ENCODE results near the gene ALKBH7.

Gene ALKBH7

DNA sequence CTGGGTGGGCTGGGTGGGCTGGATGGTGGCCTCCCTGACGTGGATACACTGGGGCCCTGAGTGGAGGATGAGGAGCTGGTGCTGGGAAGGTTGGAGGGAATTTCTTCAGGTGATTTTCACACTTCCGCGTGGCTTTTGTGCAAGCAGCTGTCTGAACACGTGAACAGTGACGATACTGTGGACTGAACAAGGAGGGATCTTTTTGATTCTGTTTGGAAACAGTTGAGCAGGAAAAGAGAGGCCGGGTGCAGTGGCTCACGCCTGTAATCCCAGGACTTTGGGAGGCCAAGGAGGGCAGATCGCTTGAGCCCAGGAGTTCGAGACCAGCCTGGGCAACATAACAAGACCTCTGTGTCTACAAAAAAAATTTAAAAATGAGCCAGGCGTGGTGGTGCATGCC is 29.5 kb downstream of the ALKBH7 start:
- DNase-seq (ENCODE audit: extremely low spot score): no peak
- TF ChIP-seq ELF4 (IDR thresholded peaks at IDR 0.05) (no peak), HDGF (IDR thresholded peaks at IDR 0.05; ENCODE audit: borderline replicate concordance) (no peak), TARDBP (IDR thresholded peaks at IDR 0.05) (no peak), SUZ12 (IDR thresholded peaks at IDR 0.05) (no peak), BHLHE40 (IDR thresholded peaks at IDR 0.05; ENCODE audit: borderline replicate concordance) (no peak), SP1 (IDR thresholded peaks at IDR 0.05) (no peak), FOXK2 (IDR thresholded peaks at IDR 0.05) (no peak), NFRKB (IDR thresholded peaks at IDR 0.05) (no peak), CTBP1 (IDR thresholded peaks at IDR 0.05; ENCODE audit: borderline replicate concordance) (no peak), FOXM1 (IDR thresholded peaks at IDR 0.05; ENCODE audit: borderline replicate concordance) (no peak), ZNF384 (IDR thresholded peaks at IDR 0.05) (no peak)
- TF ChIP-seq, protein P1, sequence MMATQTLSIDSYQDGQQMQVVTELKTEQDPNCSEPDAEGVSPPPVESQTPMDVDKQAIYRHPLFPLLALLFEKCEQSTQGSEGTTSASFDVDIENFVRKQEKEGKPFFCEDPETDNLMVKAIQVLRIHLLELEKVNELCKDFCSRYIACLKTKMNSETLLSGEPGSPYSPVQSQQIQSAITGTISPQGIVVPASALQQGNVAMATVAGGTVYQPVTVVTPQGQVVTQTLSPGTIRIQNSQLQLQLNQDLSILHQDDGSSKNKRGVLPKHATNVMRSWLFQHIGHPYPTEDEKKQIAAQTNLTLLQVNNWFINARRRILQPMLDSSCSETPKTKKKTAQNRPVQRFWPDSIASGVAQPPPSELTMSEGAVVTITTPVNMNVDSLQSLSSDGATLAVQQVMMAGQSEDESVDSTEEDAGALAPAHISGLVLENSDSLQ (IDR thresholded peaks at IDR 0.05): no peak
- ChIA-PET POLR2A (interaction anchor here (2.3 kb wide), 1 partner anchor 9 kb away, joined by 8 read pairs; the partner anchor contains the start of gene GTF2F1), CTCF (no interaction called here)

DNA sequence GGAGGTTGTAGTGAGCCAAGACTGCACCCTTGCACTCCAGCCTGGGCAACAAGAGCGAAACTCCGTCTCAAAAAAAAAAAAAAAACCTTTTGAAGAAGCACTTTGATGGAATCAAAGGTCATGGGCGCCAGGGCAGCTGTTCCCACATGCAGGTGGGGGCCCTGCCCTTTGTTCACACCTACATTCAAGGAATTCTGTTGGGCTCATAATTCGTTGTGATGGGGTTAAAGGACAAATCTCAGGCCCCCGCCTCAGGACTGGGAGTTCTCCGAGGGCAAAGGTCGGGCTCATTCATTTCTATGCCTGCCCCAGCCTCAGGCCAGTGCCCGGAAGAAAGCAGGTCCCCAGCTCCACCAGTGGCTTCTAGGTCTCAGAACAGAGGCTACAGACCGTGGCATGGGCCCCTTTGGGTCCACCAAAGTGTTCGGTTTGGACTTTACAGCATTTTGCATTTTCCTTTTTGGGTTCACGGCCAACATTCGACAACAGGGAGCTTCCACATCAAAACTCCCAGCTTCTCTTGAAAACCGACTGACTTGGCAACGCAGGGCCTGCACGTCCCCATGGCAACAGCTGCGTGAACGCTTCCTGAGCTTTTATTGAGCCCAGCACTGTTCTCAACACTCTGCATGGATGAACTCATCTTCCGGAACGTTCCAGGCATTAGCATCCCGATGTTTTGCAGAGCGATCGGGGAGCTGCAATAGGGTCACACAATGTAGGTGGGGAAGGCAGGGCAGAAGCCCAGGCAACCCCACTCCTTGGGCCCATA is 30.4 kb downstream of the ALKBH7 start:
- CTCF ChIA-PET: no interaction called here
- DNase-seq (ENCODE audit: extremely low spot score): no peak
- no peak for TF ChIP-seq NFRKB (IDR thresholded peaks at IDR 0.05)
- TF ChIP-seq HDGF (IDR thresholded peaks at IDR 0.05; ENCODE audit: borderline replicate concordance): no peak
- TF ChIP-seq ARNT (IDR thresholded peaks at IDR 0.05): no peak
- no peak for TF ChIP-seq SUZ12 (IDR thresholded peaks at IDR 0.05)
- no peak for TF ChIP-seq ZNF384 (IDR thresholded peaks at IDR 0.05)
- TF ChIP-seq ELF4 (IDR thresholded peaks at IDR 0.05): no peak
- TF ChIP-seq LEF1 (IDR thresholded peaks at IDR 0.05; ENCODE audit: borderline replicate concordance): no peak
- no peak for TF ChIP-seq TARDBP (IDR thresholded peaks at IDR 0.05)
- no peak for TF ChIP-seq SP1 (IDR thresholded peaks at IDR 0.05)
- TF ChIP-seq FOXK2 (IDR thresholded peaks at IDR 0.05): no peak
- TF ChIP-seq, protein P1 (IDR thresholded peaks at IDR 0.05): no peak
- TF ChIP-seq FOXA1 (IDR thresholded peaks at IDR 0.05): no peak
- POLR2A ChIA-PET: interaction anchor here (1.2 to 2.3 kb wide), 3 partner anchors 10 to 31 kb away, joined by 4 to 8 read pairs (median 6); partner anchors contain the start of genes ALKBH7, GTF2F1 and KHSRP

DNA sequence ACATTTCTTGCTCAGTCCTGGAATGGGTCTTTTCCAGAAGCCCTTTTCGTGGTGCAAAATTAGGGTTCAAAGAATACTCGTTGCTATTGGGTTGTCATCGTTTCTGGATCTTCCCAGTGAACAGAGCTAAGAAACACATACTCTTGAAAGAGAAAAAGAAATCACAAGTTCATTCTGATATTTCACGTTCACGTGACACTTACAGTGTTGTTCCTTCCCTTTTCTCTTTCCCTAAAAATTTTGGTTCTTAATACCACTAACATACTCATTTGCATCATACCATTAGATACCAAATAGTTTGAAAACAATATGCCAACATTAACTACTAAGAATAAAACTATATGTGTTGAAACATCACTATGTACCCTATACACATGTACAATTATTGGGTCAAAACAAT is 33.8 kb downstream of the ALKBH7 start:
- TF ChIP-seq CTBP1 (IDR thresholded peaks at IDR 0.05; ENCODE audit: borderline replicate concordance) (no peak), TARDBP (IDR thresholded peaks at IDR 0.05) (no peak), FOXA1 (IDR thresholded peaks at IDR 0.05) (no peak), HDGF (IDR thresholded peaks at IDR 0.05; ENCODE audit: borderline replicate concordance) (no peak), SUZ12 (IDR thresholded peaks at IDR 0.05) (no peak), LEF1 (IDR thresholded peaks at IDR 0.05; ENCODE audit: borderline replicate concordance) (no peak), FOXK2 (IDR thresholded peaks at IDR 0.05) (no peak), BHLHE40 (IDR thresholded peaks at IDR 0.05; ENCODE audit: borderline replicate concordance) (no peak), ELF4 (IDR thresholded peaks at IDR 0.05) (no peak), L3MBTL2 (conservative IDR thresholded peaks at IDR 0.05) (no peak), FOXM1 (IDR thresholded peaks at IDR 0.05; ENCODE audit: borderline replicate concordance) (no peak), ZNF384 (IDR thresholded peaks at IDR 0.05) (no peak), NFRKB (IDR thresholded peaks at IDR 0.05) (no peak), ARNT (IDR thresholded peaks at IDR 0.05) (no peak), SP1 (IDR thresholded peaks at IDR 0.05) (no peak)
- TF ChIP-seq, protein P1 (IDR thresholded peaks at IDR 0.05): no peak
- ChIA-PET POLR2A (interaction anchor here (1.2 kb wide), 1 partner anchor 13 kb away, joined by 3 read pairs; no protein-coding TSS in a partner anchor), CTCF (interaction anchor here (0.6 kb wide), 1 partner anchor 299 kb away, joined by 6 read pairs; no protein-coding TSS in a partner anchor)
- DNase-seq (ENCODE audit: extremely low spot score): no peak

DNA sequence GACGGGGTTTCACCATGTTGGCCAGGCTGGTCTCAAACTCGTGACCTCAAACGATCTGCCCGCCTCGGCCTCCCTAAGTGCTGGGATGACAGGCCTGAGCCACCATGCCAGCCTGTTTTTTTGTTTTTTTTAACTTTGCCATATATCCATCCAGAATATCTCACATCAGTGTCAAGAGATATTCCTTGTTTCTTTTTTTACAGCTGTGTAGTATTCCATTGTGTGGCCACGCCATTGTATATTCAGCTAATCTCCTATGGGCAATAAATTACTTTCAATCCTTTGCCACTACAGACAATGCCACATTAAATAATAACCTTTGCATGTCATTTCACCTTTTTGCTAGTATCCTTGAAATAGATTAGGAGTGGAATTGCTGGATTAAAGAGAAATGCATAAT is 36.8 kb downstream of the ALKBH7 start:
- no peak for TF ChIP-seq ELF4 (IDR thresholded peaks at IDR 0.05)
- TF ChIP-seq SP1 (IDR thresholded peaks at IDR 0.05): no peak
- TF ChIP-seq NFRKB (IDR thresholded peaks at IDR 0.05): no peak
- no peak for TF ChIP-seq ZNF384 (IDR thresholded peaks at IDR 0.05)
- no peak for TF ChIP-seq BHLHE40 (IDR thresholded peaks at IDR 0.05; ENCODE audit: borderline replicate concordance)
- TF ChIP-seq L3MBTL2 (conservative IDR thresholded peaks at IDR 0.05): no peak
- no peak for TF ChIP-seq ARNT (IDR thresholded peaks at IDR 0.05)
- TF ChIP-seq HDGF (IDR thresholded peaks at IDR 0.05; ENCODE audit: borderline replicate concordance): no peak
- no peak for TF ChIP-seq CTBP1 (IDR thresholded peaks at IDR 0.05; ENCODE audit: borderline replicate concordance)
- TF ChIP-seq FOXM1 (IDR thresholded peaks at IDR 0.05; ENCODE audit: borderline replicate concordance): no peak
- no peak for DNase-seq (ENCODE audit: extremely low spot score)
- POLR2A ChIA-PET: interaction anchor here (0.6 to 2.4 kb wide), 2 partner anchors 12 to 15 kb away, joined by 3 to 9 read pairs; partner anchors contain the start of gene KHSRP
- CTCF ChIA-PET: interaction anchor here (0.7 kb wide), 1 partner anchor 14 kb away, joined by 5 read pairs; no protein-coding TSS in a partner anchor

DNA sequence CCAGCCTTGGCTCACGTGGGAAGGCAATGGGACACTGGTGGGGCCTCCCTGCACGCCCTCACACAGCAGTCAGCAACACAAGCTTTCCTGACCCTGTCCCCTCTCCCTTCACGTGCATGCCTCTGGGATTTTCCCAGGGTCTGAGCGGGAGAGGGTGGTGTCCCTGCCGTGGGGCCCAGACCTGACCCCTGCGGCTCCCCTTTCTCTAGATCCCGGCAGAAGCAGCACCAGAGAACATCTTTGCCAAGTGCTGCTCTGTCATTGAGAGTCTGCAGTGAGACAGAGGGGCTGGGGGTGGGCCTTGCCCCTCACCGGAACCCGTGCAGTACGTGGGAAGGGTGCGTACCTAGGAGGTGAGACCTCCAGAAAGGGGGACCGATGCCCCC is 39.5 kb downstream of the ALKBH7 start:
- CTCF ChIA-PET: no interaction called here
- POLR2A ChIA-PET: no interaction called here
- TF ChIP-seq FOXM1 (IDR thresholded peaks at IDR 0.05; ENCODE audit: borderline replicate concordance) (no peak), SP1 (IDR thresholded peaks at IDR 0.05) (no peak), FOXA1 (IDR thresholded peaks at IDR 0.05) (no peak), NFRKB (IDR thresholded peaks at IDR 0.05) (no peak), LEF1 (IDR thresholded peaks at IDR 0.05; ENCODE audit: borderline replicate concordance) (no peak), HDGF (IDR thresholded peaks at IDR 0.05; ENCODE audit: borderline replicate concordance) (no peak), ZNF384 (IDR thresholded peaks at IDR 0.05) (no peak), BHLHE40 (IDR thresholded peaks at IDR 0.05; ENCODE audit: borderline replicate concordance) (no peak), FOXK2 (IDR thresholded peaks at IDR 0.05) (no peak), ELF4 (IDR thresholded peaks at IDR 0.05) (no peak), ARNT (IDR thresholded peaks at IDR 0.05) (no peak), TARDBP (IDR thresholded peaks at IDR 0.05) (no peak), SUZ12 (IDR thresholded peaks at IDR 0.05) (no peak), CTBP1 (IDR thresholded peaks at IDR 0.05; ENCODE audit: borderline replicate concordance) (no peak), L3MBTL2 (conservative IDR thresholded peaks at IDR 0.05) (no peak)
- TF ChIP-seq, protein P1 (IDR thresholded peaks at IDR 0.05): no peak
- DNase-seq (ENCODE audit: extremely low spot score): no peak
